GM21576 (cell line): Measurements from ENCODE around the gene TMEM35A.
"Not testable (repeated sequence)": the region's sequence is repeated elsewhere in the genome, so short reads cannot be mapped to it uniquely, and the experiment has no call there.

Source experiments
- ATAC-seq: cut with Tn5 transposase; IDR thresholded peaks from one replicate; pipeline ENCODE4 v1.9.1; 2021; ENCODE audit warnings: mild to moderate bottlenecking, moderate library complexity; ENCODE audit not compliant: unreplicated experiment

The TMEM35A gene

GRCh38 chrX:101078716-101079598 is at the start of gene TMEM35A:
TMEM35A (plus strand) TSS chrX:101078879; CDS start chrX:101079003, 124 bp downstream.
- ATAC-seq: no peak

GRCh38 chrX:101029665-101030064 is 49.0 kb upstream of the TMEM35A start:
- no peak for ATAC-seq

- no peak for ATAC-seq
Observed at GRCh38 chrX:101037231-101037630, 41.4 kb upstream of the TMEM35A start.

GRCh38 chrX:101040197-101040596 is 38.5 kb upstream of the TMEM35A start:
- no peak for ATAC-seq

GRCh38 chrX:101051153-101051548 is 27.5 kb upstream of the TMEM35A start:
- no peak for ATAC-seq

GRCh38 chrX:101051549-101052302 is 27.0 kb upstream of the TMEM35A start, which contains the start of gene TRMT2B:
TRMT2B (minus strand) TSS chrX:101052111; CDS start chrX:101042289, 9,822 bp downstream.
- peak; percentile 94 for ATAC-seq

GRCh38 chrX:101056551-101056950 is 22.1 kb upstream of the TMEM35A start:
- ATAC-seq: not testable (repeated sequence)

GRCh38 chrX:101057093-101057714 is 21.5 kb upstream of the TMEM35A start:
- peak; percentile 90 for ATAC-seq

- no peak for ATAC-seq
Observed at GRCh38 chrX:101062176-101062575, 16.5 kb upstream of the TMEM35A start.

GRCh38 chrX:101071582-101071981 is 7.1 kb upstream of the TMEM35A start:
- ATAC-seq: no peak

- ATAC-seq: no peak
Observed at GRCh38 chrX:101079736-101080270, 1.1 kb downstream of the TMEM35A start.

GRCh38 chrX:101080326-101081124 is 1.8 kb downstream of the TMEM35A start:
- no peak for ATAC-seq

GRCh38 chrX:101081231-101081630 is 2.6 kb downstream of the TMEM35A start:
- no peak for ATAC-seq

- no peak for ATAC-seq
Observed at GRCh38 chrX:101091817-101092216, 13.1 kb downstream of the TMEM35A start.

GRCh38 chrX:101097546-101098453 is 19.1 kb downstream of the TMEM35A start, which contains the start of gene CENPI:
CENPI (plus strand) TSS chrX:101098204; CDS start chrX:101101071, 2,867 bp downstream.
- peak; percentile 99 for ATAC-seq

GRCh38 chrX:101108284-101108683 is 29.6 kb downstream of the TMEM35A start:
- ATAC-seq: no peak

GRCh38 chrX:101117701-101118100 is 39.0 kb downstream of the TMEM35A start:
- no peak for ATAC-seq

- ATAC-seq: no peak
Observed at GRCh38 chrX:101136235-101136634, 57.6 kb downstream of the TMEM35A start.
